Fibroblast of lung (primary cell): ENCODE data around the gene CNKSR2. TPM values are rescaled to one million over a fixed set of nuclear protein-coding genes. Genes with fewer than 3 reads are reported as not detected.

Experiments used
- DNase-seq, 2 donors: peaks; one replicate each; pipeline versions ENCODE4 v3.0.0 to v3.0.0-alpha.2; 2010; ENCODE audit warnings: low read depth in 2 of 2
- H2AFZ ChIP-seq: 2 replicates; pipeline ENCODE4 v1.5.1; 2012; ENCODE audit warnings: low read length, control low read depth, inconsistent platforms
- H3K27ac ChIP-seq: 2 replicates; pipeline ENCODE4 v1.5.1; 2011; ENCODE audit warnings: low read length, control low read depth; ENCODE audit not compliant: insufficient read depth
- H3K27me3 ChIP-seq: 2 replicates; pipeline ENCODE4 v1.5.1; 2011; ENCODE audit warnings: mild to moderate bottlenecking, low read length; ENCODE audit not compliant: control insufficient read depth, insufficient read depth
- H3K36me3 ChIP-seq: 2 replicates; pipeline ENCODE4 v1.5.1; 2011; ENCODE audit warnings: low read length; ENCODE audit not compliant: control insufficient read depth, insufficient read depth
- H3K4me1 ChIP-seq: 2 replicates; pipeline ENCODE4 v1.5.1; 2011; ENCODE audit warnings: low read length; ENCODE audit not compliant: control insufficient read depth, insufficient read depth; ENCODE audit errors: extremely low read depth
- H3K4me2 ChIP-seq: 2 replicates; pipeline ENCODE4 v1.5.1; 2011; ENCODE audit warnings: low read length, control low read depth; ENCODE audit not compliant: insufficient read depth; ENCODE audit errors: extremely low read depth
- H3K4me3 ChIP-seq, 4 experiments: fragments of 200-600 bp in 1 of 4; sonication (generic) in 1 of 4; replicated peaks in 1 of 4; 2 replicates each; pipeline ENCODE4 v1.5.1; 2011 to 2016; ENCODE audit warnings: low read length in 4 of 4, low read depth in 3 of 4, mild to moderate bottlenecking in 3 of 4, control low read depth in 2 of 4, inconsistent platforms in 1 of 4, mixed read lengths in 1 of 4; ENCODE audit not compliant: insufficient read depth in 1 of 4; ENCODE audit errors: control extremely low read depth in 1 of 4
- H3K79me2 ChIP-seq: 2 replicates; pipeline ENCODE4 v1.5.1; 2012; ENCODE audit warnings: mild to moderate bottlenecking, low read length, inconsistent platforms; ENCODE audit not compliant: control insufficient read depth, insufficient read depth
- H3K9ac ChIP-seq: 2 replicates; pipeline ENCODE4 v1.5.1; 2011; ENCODE audit warnings: mild to moderate bottlenecking, low read length, control low read depth; ENCODE audit not compliant: insufficient read depth
- H3K9me3 ChIP-seq: 2 replicates; pipeline ENCODE4 v1.5.1; 2012; ENCODE audit warnings: low read depth, low read length; ENCODE audit not compliant: control insufficient read depth, insufficient read depth
- H4K20me1 ChIP-seq: 2 replicates; pipeline ENCODE4 v1.5.1; 2011; ENCODE audit warnings: low read length; ENCODE audit not compliant: control insufficient read depth, insufficient read depth; ENCODE audit errors: extremely low read depth
- EZH2 ChIP-seq: IDR thresholded peaks from 2 replicates; pipeline ENCODE4 v1.5.1; 2012; ENCODE audit warnings: low read length, control low read depth, mild to moderate bottlenecking; ENCODE audit errors: missing control alignments
- polyA plus RNA-seq, 2 donors: library from polyadenylated mRNA; depleted of rRNA in 1 of 2; stranded (reverse) in 1 of 2; unstranded in 1 of 2; fragments of >200 nt; gene quantifications; 2 replicates each; pipeline ENCODE4 v1.2.1, GENCODE V29; 2011 to 2012; ENCODE audit warnings: missing spikeins in 1 of 2
- total RNA-seq: library from RNA; depleted of rRNA; stranded (reverse); fragments of >200 nt; gene quantifications from 2 replicates; pipeline ENCODE4 v1.2.1, GENCODE V29; 2014
- TF ChIP-seq, protein P1 (sequence below), 2 donors: IDR thresholded peaks in 1 of 2; conservative IDR thresholded peaks in 1 of 2; 1 replicate in 1 of 2; 2 replicates in 1 of 2; pipeline ENCODE4 v1.5.1; 2011 to 2012; ENCODE audit warnings: low read length in 2 of 2, control low read depth in 1 of 2, inconsistent platforms in 1 of 2, low read depth in 1 of 2, mild to moderate bottlenecking in 1 of 2

CNKSR2 gene
- total and polyA plus RNA-seq, 2 donors (not counting 1 experiment from before 2014, with no cell fraction given): 0.16 to 0.33 TPM

- no peak for DNase-seq
- TF ChIP-seq, protein P1, sequence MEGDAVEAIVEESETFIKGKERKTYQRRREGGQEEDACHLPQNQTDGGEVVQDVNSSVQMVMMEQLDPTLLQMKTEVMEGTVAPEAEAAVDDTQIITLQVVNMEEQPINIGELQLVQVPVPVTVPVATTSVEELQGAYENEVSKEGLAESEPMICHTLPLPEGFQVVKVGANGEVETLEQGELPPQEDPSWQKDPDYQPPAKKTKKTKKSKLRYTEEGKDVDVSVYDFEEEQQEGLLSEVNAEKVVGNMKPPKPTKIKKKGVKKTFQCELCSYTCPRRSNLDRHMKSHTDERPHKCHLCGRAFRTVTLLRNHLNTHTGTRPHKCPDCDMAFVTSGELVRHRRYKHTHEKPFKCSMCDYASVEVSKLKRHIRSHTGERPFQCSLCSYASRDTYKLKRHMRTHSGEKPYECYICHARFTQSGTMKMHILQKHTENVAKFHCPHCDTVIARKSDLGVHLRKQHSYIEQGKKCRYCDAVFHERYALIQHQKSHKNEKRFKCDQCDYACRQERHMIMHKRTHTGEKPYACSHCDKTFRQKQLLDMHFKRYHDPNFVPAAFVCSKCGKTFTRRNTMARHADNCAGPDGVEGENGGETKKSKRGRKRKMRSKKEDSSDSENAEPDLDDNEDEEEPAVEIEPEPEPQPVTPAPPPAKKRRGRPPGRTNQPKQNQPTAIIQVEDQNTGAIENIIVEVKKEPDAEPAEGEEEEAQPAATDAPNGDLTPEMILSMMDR (conservative IDR thresholded peaks at IDR 0.05 in 1 of 2, IDR thresholded peaks at IDR 0.05 in 1 of 2; ENCODE audit: low read depth in 1 of 2, low read length in 2 of 2): no peak
- TF ChIP-seq EZH2: no peak
- no peak within 1 kb of the TSS for H3K4me3 ChIP-seq
- no peaks in the 10 kb centered on the region for H4K20me1 ChIP-seq
- H3K36me3 ChIP-seq: no peaks in the 10 kb centered on the region
- no peaks in the 10 kb centered on the region for H3K27me3 ChIP-seq
- H3K79me2 ChIP-seq: no peaks in the 10 kb centered on the region
- no peak within 1 kb of the TSS for H3K9ac ChIP-seq
- H3K4me1 ChIP-seq: no peaks in the 10 kb centered on the region
- no peaks in the 10 kb centered on the region for H3K9me3 ChIP-seq
- H3K27ac ChIP-seq: no peak within 1 kb of the TSS
- no peak within 1 kb of the TSS for H2AFZ ChIP-seq
- H3K4me2 ChIP-seq: no peak within 1 kb of the TSS
Measured at GRCh38 chrX:21658152-21658737, 284.0 kb downstream of the CNKSR2 start, which contains the start of gene KLHL34. KLHL34 (minus strand) TSS chrX:21658330; CDS start chrX:21657788, 542 bp downstream.

GRCh38 chrX:21658746-21659145 lies 284.5 kb downstream of the CNKSR2 start:
- Histone ChIP-seq H3K4me1 (no peaks in the 10 kb centered on the region), H4K20me1 (no peaks in the 10 kb centered on the region), H3K27ac (no peak overlapping the region), H3K36me3 (no peaks in the 10 kb centered on the region), H3K4me3 (no peak overlapping the region), H2AFZ (no peak overlapping the region), H3K4me2 (no peak overlapping the region), H3K27me3 (no peaks in the 10 kb centered on the region), H3K9ac (no peak overlapping the region), H3K79me2 (no peaks in the 10 kb centered on the region), H3K9me3 (no peaks in the 10 kb centered on the region)
- no peak for DNase-seq
- no peak for TF ChIP-seq EZH2
- TF ChIP-seq, protein P1 (conservative IDR thresholded peaks at IDR 0.05 in 1 of 2, IDR thresholded peaks at IDR 0.05 in 1 of 2; ENCODE audit: low read depth in 1 of 2, low read length in 2 of 2): no peak

DNA sequence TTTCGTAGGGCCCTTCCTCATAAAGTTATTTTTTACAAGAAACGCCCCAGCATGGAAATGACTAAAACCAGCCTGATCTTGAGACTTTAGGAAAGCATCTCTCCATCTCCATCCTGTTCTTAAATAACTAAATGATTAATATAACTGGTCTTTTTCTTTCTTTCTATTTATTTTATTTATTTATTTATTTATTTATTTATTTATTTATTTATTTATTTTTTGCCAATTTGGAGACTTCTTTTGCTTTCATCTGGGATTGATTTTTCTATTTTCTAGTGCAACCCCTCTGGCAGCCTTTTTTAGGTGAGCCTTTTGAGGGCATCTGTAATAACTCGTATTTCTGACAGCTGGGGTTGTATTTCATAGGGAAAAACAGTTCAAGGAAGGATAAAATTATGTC lies 285.1 kb downstream of the CNKSR2 start:
- Histone ChIP-seq H3K27ac (no peak overlapping the region), H3K36me3 (no peaks in the 10 kb centered on the region), H3K27me3 (no peaks in the 10 kb centered on the region), H3K9ac (no peak overlapping the region), H3K79me2 (no peaks in the 10 kb centered on the region), H3K4me1 (no peaks in the 10 kb centered on the region), H2AFZ (no peak overlapping the region), H3K4me3 (no peak overlapping the region), H3K9me3 (no peaks in the 10 kb centered on the region), H4K20me1 (no peaks in the 10 kb centered on the region), H3K4me2 (no peak overlapping the region)
- no peak for DNase-seq
- TF ChIP-seq, protein P1 (conservative IDR thresholded peaks at IDR 0.05 in 1 of 2, IDR thresholded peaks at IDR 0.05 in 1 of 2; ENCODE audit: low read depth in 1 of 2, low read length in 2 of 2): no peak
- TF ChIP-seq EZH2: no peak
